Measurements from ENCODE around the gene EFNA1. TPM values are rescaled to one million over a fixed set of nuclear protein-coding genes. Genes with fewer than 3 reads are reported as not detected.

EFNA1 gene
- total and polyA plus RNA-seq, 2 of the 4 experiments (the other 2 are of a cell fraction): 0.90 to 1.6 TPM

DNA sequence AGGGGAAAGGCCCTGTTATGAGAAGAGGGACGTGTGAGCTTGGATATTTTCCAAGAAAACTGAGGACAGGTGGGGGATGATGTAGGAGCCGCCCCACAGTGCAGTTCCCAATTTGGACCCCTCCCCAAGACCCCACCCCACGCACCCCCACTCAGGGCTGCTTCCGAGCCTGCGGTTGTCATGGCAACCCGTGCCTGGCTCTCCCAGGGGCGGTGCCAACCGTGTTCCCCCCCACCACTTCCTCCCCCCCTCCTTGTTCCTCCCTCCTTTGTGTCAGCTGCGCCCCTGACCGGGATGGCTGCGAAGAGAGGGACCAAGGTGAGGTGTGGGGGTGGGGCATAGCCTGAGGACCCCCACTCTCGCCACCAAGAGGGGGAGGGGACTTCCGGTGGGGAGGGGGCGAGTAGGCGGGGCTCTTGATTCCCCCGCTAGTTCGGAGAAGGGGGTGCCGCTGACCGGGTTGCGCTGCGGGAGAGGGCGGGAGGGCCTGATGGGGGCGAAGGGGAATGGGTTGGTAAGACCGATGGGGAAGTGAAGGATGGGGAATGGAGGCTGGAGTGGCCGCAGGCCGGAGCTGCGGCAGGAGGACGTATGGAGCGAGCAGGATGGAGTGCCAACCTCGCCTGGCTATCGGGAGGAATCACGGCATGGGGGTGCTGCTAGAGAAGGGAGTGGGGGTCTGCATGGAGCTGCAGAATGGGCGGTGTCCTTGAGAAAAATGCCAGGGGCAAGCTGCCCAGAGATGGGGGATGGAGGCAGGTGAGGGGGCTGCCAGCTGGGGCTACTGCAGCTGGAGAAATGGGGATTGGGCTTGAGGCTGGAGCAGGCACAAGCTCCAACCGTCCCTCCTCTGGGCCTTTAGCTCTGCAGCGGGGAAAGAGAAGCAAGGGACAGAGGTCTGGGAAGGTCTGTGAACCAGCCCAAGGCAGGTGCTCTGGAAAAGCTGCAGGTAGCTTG lies 46.9 kb downstream of the EFNA1 start (continued):
- TF ChIP-seq RFX5 (IDR thresholded peaks at IDR 0.05; ENCODE audit: low read depth, low read length): no peak
- TF ChIP-seq MXI1 (IDR thresholded peaks at IDR 0.05; ENCODE audit: borderline replicate concordance, low read depth, low read length): no peak

DNA sequence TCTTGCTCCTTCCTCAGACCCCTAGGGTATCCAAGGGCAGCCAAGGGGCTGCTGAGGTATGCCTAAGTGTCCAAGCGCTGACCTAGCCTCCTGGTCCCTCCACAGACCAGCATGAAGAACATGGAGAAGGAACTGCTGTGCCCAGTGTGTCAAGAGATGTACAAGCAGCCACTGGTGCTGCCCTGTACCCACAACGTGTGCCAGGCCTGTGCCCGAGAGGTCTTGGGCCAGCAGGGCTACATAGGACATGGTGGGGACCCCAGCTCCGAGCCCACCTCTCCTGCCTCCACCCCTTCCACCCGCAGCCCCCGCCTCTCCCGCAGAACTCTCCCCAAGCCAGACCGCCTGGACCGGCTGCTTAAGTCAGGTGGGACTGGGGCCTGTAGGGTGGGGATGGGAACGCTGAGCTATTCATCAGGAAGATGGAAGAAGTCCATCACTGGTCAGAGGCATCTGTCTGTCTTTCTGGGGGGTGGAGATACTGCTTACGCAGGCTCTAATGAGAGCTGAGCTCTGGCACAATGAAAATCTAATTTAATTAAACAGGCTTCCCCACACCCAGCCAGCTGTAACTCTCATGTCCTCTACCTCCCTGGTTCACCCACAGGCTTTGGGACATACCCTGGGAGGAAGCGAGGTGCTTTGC lies 47.7 kb downstream of the EFNA1 start:
- Histone ChIP-seq H3K9me1 (ENCODE audit: insufficient read depth, low read length) (peaks cover 2% of the 10 kb centered on the region; the same call in 1 of the 2 replicates), H3K18ac (ENCODE audit: low read depth, low read length) (no peak overlapping the region), H3K36me3 (ENCODE audit: control insufficient read depth, insufficient read depth, low read length) (peaks cover 34% of the 10 kb centered on the region), H3K4me1 (ENCODE audit: control insufficient read depth, insufficient read depth, low read length) (peaks cover 3% of the 10 kb centered on the region), H4K8ac (ENCODE audit: low read depth in 2 of 2, low read length in 2 of 2) (peak overlapping the region; percentile 10 to 98; a peak in 2 of 4 replicates), H3K9ac (ENCODE audit: low read depth, low read length) (no peak overlapping the region), H2BK120ac (ENCODE audit: low read depth, low read length) (no peak overlapping the region), H4K91ac (ENCODE audit: insufficient read depth, low read depth, low read length) (no peak overlapping the region), H3K4ac (ENCODE audit: low read depth, low read length) (peak overlapping the region; percentile 78; the same call in 1 of the 2 replicates), H4K20me1 (ENCODE audit: insufficient read depth, low read length) (no peaks in the 10 kb centered on the region), H3K4me2 (ENCODE audit: low read depth, low read length) (peak overlapping the region; percentile 94; the same call in 1 of the 2 replicates), H3K9me3 (ENCODE audit: control insufficient read depth, insufficient read depth, low read length) (no peaks in the 10 kb centered on the region), H3K23ac (ENCODE audit: low read depth, low read length) (no peak overlapping the region), H3K27me3 (ENCODE audit: control insufficient read depth, insufficient read depth, low read length) (no peaks in the 10 kb centered on the region), H2AK9ac (replicated peaks; ENCODE audit: low read depth, low read length, poor library complexity) (peak overlapping the region; percentile 96), H2BK5ac (ENCODE audit: low read depth, low read length, poor library complexity, severe bottlenecking) (no peak overlapping the region), H2BK20ac (ENCODE audit: low read depth, low read length) (no peak overlapping the region), H2AK5ac (ENCODE audit: low read depth, low read length) (no peak overlapping the region), H3K14ac (replicated peaks; ENCODE audit: low read depth, low read length) (no peak overlapping the region), H3K56ac (ENCODE audit: extremely low read depth, insufficient read depth, low read length) (no peak overlapping the region), H2BK15ac (ENCODE audit: low read depth, low read length) (no peak overlapping the region), H3K4me3 (ENCODE audit: insufficient read depth, low read depth, low read length) (no peak overlapping the region), H3K79me1 (ENCODE audit: low read depth in 1 of 2, low read length in 2 of 2) (peaks cover 0 to 44% of the 10 kb centered on the region in 2 experiments; a peak in 3 of 4 replicates), H2AFZ (replicated peaks; ENCODE audit: low read length, poor library complexity) (no peak overlapping the region), H3K27ac (ENCODE audit: insufficient read depth, low read length) (no peak overlapping the region), H4K5ac (ENCODE audit: low read depth, low read length) (no peak overlapping the region)
- 100% methylated on average over 3 of the region's 12 CpGs; no CpG with 5 or more reads in 1 of the 2 experiments for WGBS, 2 experiments (ENCODE audit: extremely low coverage in 2 of 2, insufficient read length in 1 of 2)
- ChIA-PET POLR2A (ENCODE audit: unreplicated experiment) (no interaction called here), CTCF (interaction anchor here (0.7 to 1.5 kb wide), 2 partner anchors 18 to 32 kb away, joined by 4 to 6 read pairs; partner anchors contain the start of gene THBS3)
- BruUV-seq (replicated peaks): no TSS peak
- DNase-seq: no peak
- no peak for ATAC-seq (ENCODE audit: low read depth)
- intact Hi-C loops (cut with micrococcal nuclease): loop anchor here (10.0 kb wide), 2 partner anchors 201 to 419 kb away; partner anchors contain the start of genes CKS1B and SHC1
- in situ Hi-C loops (cut with MboI; ENCODE audit: low sequenced_read_pairs): no loop called here
- TF ChIP-seq RAD21 (IDR thresholded peaks at IDR 0.05; ENCODE audit: low read length) (no peak), MXI1 (IDR thresholded peaks at IDR 0.05; ENCODE audit: borderline replicate concordance, low read depth, low read length) (no peak), RFX5 (IDR thresholded peaks at IDR 0.05; ENCODE audit: low read depth, low read length) (no peak), FOS (IDR thresholded peaks at IDR 0.05; ENCODE audit: low read depth, low read length) (no peak)
- TF ChIP-seq, protein P1, sequence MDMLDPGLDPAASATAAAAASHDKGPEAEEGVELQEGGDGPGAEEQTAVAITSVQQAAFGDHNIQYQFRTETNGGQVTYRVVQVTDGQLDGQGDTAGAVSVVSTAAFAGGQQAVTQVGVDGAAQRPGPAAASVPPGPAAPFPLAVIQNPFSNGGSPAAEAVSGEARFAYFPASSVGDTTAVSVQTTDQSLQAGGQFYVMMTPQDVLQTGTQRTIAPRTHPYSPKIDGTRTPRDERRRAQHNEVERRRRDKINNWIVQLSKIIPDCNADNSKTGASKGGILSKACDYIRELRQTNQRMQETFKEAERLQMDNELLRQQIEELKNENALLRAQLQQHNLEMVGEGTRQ (IDR thresholded peaks at IDR 0.05; ENCODE audit: low read depth, low read length): no peak
- dilution Hi-C loops (cut with HindIII; ENCODE audit: low sequenced_read_pairs, unreplicated experiment): no loop called here
